ENCODE data around the gene TMEM212. TPM values are rescaled to one million over a fixed set of nuclear protein-coding genes. Genes with fewer than 3 reads are reported as not detected.

Gene TMEM212
- total and polyA plus RNA-seq, 7 donors, result not detected

DNA sequence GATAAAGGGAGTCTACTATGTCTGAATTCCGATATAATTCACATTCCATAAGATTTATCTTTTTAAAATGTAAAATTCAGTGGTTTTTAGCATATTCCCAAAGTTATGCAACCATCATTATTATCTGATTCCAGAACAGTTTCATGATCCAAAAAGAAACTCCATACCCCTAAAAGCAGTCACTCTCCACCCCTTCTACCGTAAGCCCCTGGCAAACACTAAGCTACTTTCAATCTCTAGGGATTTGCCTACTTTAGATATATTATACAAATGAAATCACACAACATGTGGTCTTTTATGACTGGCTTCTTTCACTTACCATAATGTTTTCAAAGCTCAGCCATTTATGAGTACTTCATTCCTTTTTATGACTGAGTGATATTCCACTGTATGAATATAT is 65.6 kb downstream of the TMEM212 start:
- H3K9me3 ChIP-seq, result no peaks in the 10 kb centered on the region
- H3K4me3 ChIP-seq, result no peak overlapping the region
- no peak overlapping the region for H3K27ac ChIP-seq
- DNase-seq (no peak), ATAC-seq (no peak)
- intact Hi-C loops (cut with DNase I), result no loop called here
- no peaks in the 10 kb centered on the region for H3K36me3 ChIP-seq (ENCODE audit: insufficient read depth in 1 of 2, low read depth in 1 of 2)
- WGBS, 3 donors, result 42 to 56% (median 48%) methylated on average over 2 of the region's 2 CpGs
- H3K4me1 ChIP-seq, result no peaks in the 10 kb centered on the region
- TF ChIP-seq, protein P1, sequence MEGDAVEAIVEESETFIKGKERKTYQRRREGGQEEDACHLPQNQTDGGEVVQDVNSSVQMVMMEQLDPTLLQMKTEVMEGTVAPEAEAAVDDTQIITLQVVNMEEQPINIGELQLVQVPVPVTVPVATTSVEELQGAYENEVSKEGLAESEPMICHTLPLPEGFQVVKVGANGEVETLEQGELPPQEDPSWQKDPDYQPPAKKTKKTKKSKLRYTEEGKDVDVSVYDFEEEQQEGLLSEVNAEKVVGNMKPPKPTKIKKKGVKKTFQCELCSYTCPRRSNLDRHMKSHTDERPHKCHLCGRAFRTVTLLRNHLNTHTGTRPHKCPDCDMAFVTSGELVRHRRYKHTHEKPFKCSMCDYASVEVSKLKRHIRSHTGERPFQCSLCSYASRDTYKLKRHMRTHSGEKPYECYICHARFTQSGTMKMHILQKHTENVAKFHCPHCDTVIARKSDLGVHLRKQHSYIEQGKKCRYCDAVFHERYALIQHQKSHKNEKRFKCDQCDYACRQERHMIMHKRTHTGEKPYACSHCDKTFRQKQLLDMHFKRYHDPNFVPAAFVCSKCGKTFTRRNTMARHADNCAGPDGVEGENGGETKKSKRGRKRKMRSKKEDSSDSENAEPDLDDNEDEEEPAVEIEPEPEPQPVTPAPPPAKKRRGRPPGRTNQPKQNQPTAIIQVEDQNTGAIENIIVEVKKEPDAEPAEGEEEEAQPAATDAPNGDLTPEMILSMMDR (IDR thresholded peaks at IDR 0.05), result no peak
- no peaks in the 10 kb centered on the region for H3K27me3 ChIP-seq (ENCODE audit: insufficient read depth in 3 of 3, low read length in 2 of 3)

Other genes starting within 250 kb of the TMEM212 start
- gene PLD1, start 32.9 kb upstream of the TMEM212 start, total RNA-seq, result 1 to 10 TPM; 1.9 to 6.7 (median 3.0) TPM
- gene PLD1, start 32.9 kb upstream of the TMEM212 start, polyA plus RNA-seq, result 1 to 10 TPM in 2 of 3 donors, under 1 TPM in 1; 0.73 to 1.7 (median 1.6) TPM
- gene FNDC3B, start 196.2 kb downstream of the TMEM212 start, total RNA-seq, result 100 to 1,000 TPM in 1 of 4 donors, 10 to 100 TPM in 3; 50.8 to 133 (median 74.1) TPM
- 10 to 100 TPM; 12.4 to 30.8 (median 19.4) TPM for gene FNDC3B, start 196.2 kb downstream of the TMEM212 start, polyA plus RNA-seq

Measured in psoas muscle (tissue), 8 donors.